Stimulated activated CD8-positive, alpha-beta memory T cell treated with anti-CD3 and anti-CD28 coated beads, Interleukin-4, amount 100 ng/mL, for 4 hours (primary cell): ENCODE measurements around the gene GARNL3.

Experiments
- DNase-seq, 2 donors: peaks; one replicate each; pipeline ENCODE4 v3.0.0-alpha.2; 2020; ENCODE audit warnings: low read depth in 2 of 2, low spot score in 1 of 2

GARNL3 gene

DNA sequence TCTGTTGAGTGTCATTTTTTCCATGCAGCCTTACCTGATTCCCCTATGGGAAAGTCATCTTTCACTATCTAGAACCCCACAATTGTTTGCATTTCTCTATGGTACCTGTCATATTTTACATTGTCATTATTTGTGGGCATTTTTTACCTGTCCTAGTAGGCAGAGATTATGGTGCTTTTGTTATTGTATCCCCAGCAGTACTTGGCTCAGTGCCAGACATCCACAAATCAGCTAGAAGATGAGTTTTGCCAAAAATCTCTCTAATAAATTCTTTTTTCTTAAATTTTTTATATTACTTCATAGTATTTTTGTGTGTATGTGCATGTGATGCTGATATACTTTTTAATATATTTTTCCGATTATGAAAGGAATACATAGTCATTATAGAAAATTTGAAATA lies 13.2 kb downstream of the GARNL3 start:
- no peak for DNase-seq

DNA sequence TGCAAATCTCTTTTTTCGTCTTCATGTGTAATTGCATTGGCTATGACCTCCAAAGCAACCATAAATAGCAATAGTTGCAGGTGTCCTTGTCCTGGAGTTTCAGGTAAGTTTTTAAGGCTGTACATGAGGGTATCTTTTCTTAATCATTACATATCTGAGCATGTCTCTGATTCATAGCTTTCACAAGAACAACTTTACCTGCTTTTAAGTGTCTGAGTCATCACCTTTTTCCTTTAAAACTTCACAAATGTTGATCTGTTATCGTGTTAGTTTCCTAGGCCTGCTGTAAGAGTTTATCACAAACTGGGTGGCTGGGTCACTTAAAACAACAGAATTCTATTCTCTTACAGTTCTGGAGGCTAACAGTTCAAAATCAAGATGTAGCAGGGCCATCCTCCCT lies 13.8 kb downstream of the GARNL3 start:
- DNase-seq = no peak

DNA sequence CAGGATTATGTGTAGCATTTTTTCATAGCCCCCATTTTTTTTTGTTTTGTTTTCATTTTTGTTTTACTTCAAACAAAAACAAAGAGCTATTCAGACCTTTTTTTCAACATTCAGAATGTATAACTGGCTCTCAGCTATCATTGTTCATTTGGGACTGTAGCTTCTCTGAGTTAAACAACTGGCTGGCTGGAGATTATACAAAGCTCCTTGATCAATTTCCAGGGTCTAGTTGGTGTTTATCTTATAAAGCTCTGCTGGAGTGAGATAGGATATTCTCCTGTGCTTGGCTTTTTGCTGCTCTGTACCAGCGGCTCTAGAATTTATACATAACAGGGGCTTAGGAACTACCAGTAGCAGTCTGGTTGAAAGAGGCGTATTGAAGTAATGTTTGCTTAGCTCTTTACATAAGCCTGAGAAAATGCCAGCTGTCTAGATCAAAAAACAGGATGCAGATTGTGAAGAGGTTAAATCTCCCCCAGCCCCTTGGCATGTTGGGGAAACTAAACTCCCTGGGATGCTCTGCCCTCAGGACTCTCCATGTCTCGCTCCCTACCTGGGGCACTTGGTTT lies 15.2 kb downstream of the GARNL3 start:
- DNase-seq = no peak

DNA sequence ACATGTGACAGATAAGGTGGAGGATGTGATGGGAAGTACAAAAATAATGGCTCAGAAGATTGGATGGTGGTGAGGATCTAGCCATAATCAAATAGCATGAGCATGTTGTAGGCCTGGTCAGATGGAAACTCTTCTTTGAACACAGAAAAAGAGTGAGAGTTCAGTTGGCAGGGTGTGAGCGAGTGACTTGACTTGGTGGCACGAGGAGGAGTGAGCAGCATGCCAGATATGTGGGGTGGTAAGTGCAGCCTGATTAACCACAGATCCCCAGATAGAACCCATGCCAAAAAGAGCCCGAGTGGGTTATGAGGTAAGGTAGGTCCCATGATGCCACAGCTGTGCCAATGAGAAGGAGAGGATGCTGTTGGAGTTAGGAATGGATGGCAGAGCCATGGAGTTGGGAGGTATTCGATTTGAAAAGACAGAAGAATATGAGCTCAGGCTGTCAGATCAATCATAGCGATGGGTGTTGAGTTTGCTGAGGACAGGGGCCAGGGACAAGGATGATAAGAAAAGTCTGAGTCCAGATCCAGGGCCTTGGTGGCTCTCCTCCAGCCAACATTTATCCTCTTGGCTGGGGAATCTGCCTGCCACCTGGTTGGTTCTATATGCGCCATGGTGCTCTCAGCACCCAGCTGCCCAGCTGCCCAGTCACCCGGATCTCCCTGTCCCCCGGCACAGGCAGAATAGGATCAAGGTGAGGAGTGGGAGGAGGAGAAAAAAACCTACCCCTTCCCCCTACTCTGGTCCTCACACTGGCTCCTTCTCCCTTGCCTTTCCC lies 16.5 kb downstream of the GARNL3 start:
- DNase-seq = no peak

DNA sequence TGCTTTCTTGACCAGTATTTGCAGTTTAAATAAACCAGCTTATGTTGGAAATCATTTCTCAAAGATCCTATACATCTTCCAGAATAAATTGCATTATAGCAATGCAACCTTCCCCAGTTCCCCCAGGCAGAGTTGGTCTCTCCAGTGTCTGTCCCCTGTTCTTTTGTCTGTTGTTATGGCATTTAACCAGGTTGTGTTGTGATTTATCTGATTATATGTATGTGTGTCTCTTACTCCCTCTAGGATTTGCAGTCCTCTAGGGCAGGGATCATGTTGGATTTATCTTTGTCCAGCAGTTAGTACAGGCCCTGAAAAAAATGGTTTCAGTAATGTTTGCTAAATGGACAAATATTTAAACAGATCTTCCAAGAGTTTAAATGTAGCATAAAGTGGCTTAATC lies 17.3 kb downstream of the GARNL3 start:
- DNase-seq = no peak

DNA sequence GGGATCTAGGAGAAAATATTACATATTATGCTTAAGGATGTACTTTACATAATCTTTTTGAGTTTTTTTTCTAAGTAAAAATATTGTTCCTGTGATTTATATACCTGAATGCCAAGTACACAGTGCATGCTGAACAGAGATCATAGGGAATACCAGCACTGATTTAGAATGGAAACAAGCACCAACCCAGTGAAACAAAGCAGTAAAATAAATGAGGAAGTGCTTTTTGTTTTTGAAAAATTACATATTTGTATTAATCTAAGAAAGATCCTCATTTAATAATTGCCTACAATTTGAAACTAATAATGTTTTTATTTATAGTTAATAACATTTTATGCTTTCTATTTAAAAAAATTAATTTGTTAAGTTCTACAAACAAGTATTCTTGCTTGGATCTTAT lies 18.0 kb downstream of the GARNL3 start:
- DNase-seq = no peak

DNA sequence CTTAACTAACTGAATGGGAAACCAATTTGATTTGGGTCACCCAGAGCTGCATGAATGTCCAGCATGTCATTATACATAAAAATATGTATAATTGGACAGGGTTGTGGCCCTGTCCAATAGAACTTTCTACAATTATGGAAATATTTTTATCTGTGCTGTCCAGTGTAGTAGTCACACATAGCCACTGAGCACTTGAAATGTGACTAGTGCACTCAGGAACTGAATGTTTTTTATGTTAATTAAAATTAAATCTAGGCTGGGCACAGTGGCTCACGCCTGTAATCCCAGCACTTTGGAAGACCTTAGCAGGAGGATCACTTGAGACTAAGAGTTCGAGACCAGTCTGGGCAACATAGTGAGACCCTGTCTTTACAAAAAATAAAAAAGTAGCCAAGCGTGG lies 18.6 kb downstream of the GARNL3 start:
- no peak for DNase-seq

DNA sequence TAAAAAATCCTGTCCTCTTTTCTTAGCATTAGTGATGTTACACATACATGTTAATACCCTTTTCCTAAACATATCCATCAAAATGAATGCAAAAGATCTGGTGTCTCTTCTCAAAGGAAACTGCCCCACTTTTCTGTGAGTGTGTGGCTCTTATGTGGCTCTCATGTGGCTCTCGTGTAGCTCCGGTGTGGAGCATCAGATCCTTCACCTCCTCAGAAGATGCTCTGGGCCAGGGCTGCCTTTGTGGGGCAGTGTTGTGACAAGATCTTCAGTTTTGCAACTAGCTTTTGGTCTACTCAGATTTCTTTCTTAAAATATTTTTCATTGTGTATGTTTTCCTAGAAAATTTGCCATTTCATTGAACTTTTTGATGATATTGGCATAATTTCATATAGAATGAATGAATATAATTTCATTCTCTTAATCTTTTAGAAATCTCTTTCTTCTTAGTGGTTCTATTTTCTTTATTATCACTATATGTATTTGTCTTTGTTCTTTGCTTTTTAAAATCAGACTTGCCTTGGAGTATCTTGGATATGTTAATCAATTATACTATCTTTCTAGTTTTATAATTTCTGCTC lies 19.4 kb downstream of the GARNL3 start:
- DNase-seq = no peak

DNA sequence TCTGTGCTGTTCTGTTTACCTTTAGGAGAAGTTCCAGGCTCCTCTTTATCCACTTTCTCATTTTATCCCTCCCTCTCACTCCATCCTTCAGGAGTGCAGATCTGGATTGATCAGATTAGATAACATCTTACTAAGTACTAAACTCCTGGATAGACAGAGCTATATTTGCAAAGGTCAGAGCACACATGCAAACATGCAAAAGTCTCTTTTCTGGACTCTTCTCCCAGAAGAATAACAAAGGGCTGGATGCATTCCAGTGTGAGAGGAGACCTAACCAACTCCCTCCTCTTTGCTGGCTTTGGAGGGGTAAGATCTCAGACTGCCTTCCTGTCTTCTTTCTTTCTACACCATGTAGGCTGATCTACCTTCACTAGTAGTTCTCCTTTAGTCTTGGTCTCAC lies 21.4 kb downstream of the GARNL3 start:
- DNase-seq = no peak

DNA sequence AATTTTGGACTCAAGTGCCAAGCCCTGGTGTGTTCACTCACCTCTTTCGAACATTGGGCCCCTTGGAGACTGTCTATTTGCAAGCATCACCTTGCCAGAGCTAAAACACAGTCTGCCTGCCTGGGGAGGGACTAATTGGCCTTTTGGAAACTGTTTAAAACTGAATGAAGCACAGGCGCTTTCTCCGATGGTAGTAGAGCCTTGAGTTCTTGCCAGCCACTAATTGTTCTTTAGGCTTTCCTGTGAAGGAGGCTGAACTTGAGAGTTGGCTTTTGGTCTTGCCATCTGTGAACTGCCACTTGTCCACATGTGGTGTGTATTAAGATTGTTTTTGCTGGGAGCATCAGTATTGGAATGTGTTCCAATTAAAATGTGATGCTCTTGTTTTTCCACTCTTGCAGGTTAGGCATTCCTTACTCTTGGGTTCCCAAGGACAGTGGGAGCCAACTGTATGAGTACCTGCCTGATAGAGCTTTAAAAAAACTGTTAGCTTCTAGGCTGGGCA lies 26.0 kb downstream of the GARNL3 start:
- DNase-seq = no peak

DNA sequence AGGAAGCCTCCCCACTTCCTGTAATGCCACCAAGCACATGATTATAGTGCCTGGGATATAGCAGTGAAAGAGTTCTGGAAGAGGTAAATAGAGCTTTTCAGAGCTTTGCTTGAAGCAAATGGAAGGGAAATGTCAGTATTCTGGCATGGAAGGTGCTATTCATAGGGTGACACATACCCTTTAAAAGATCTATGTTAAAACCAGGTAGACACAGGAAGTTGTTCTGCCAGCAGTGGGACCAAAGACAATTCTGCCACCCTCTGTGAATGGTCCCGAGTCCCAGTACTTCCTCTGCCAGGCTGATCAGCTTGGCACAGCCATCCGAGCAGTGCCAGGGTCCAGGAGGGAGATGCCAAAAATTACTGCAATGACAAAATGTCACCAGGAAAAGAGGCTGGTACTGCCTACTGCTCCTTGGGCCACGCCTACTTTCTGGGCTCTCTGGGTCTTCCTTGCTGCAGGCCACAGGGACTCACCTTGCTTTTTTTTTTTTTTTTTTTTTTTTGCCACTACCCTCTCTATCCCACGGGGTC lies 26.7 kb downstream of the GARNL3 start:
- DNase-seq = no peak

DNA sequence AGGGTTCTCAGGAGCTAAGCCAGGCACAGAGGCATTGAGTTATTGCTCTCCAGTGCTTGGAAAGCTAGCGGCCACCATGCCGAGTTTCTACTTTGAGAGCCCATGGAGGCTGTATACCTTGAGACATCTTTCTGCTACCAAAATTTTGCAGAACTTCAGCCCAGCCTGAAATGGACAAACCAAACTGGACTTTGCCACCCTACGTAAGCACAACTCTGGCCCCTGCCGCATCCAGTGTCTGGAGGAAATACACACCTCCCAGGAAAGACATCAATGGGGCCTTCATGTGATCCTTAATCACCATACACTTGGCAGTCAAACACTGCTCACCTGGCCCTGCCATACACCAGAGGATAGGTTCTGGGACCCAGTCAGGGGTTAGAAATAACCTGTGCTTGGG lies 27.8 kb downstream of the GARNL3 start:
- DNase-seq = no peak

DNA sequence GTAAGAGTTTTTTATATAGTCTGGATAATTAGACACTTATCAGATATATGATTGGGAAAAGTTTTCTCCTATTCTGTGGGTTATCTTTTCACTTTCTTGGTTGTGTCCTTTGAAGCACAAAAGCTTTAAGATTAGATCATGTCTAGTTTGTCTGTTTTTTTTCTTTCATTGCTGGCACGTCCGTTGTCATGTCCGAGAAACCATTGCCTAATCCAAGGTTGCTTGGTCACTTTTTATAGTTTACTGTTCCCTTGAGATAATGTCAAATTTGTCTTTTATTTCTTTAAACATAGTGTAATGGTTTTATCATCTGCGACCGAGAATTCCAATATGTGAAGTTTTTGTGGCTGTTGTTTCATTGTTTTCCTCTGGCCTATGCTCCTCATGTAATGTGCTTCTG lies 28.8 kb downstream of the GARNL3 start:
- DNase-seq = no peak

DNA sequence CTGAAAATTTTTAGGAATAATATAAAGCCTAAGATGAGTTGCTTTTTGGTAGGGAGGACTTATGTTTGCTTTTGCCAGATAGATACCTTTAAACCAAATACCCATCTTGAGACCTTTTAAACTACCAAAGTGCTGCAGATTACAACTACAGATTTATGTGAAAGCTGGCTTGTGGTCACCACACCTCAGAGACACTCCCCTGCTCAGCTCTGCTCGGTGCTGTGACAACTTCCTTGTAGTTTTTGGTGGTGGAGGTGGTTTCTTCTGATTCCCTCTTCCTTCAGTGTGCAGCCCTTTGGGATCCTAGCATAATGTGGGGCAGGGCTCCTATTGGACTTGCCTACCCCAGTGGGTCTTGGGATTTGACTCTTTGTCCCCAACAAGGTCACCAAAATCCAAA lies 29.2 kb downstream of the GARNL3 start:
- DNase-seq = no peak

DNA sequence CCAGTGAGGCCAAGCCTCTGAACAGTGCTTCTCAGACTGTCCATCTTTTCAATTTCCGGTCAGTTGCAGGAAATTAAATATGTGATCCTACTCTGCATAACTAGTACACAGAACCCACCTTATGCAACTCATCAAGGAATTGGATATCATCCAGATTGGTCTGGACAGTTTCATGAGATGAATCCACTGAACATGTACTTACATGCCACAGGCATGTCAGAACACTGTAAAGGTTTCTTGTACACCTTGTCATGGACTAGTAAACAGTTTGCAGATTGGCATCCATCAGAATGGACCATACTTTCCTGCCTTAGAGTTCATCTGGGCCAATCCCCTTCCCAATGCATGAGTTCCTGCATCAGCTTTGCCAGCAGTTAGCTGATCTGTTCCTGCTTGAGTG lies 30.4 kb downstream of the GARNL3 start:
- DNase-seq = no peak

DNA sequence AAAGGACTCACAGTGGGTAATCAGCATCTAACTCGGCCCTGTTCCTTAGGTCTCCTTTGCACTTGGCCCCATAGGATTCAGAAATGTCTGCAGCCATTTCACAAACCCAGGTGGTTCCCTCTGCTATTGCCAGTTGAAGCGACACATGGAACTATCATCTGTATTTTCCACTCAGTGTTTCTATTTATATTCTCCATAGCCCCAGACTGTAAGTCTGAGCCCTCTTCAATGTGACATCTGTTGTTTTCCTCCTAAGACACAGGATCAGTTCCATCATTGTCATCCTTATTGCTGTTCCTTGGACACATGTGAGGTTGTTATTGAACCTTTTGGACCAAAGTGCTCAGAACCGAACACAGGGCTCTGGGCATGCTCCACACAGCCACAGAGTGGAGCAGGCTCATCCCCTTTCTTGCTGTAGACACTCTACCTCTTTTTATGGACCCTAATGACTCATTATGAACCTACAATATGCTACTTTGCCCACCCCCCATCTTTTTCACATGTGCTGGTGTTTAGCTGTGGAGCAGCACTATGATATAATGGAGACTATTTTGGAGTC lies 36.4 kb downstream of the GARNL3 start:
- DNase-seq = no peak

DNA sequence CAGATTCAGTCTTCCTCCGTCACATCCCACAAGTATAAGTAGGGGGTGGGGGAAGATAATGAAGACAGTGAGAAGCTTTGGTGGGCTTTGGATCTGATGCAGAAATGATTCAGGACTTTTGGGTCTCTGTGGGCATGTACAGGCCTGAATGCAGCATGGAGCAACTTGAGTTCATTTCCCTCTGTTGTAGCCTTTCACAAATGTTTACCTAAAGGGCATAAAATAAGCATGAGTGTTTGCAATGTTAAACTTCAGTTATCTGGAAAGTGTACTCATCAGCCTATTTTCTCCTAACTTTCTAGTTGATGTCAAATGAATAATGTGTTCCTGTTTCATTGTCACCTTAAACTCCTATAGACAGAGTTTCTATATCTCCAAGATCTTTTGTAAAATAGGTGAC lies 39.3 kb downstream of the GARNL3 start:
- no peak for DNase-seq

DNA sequence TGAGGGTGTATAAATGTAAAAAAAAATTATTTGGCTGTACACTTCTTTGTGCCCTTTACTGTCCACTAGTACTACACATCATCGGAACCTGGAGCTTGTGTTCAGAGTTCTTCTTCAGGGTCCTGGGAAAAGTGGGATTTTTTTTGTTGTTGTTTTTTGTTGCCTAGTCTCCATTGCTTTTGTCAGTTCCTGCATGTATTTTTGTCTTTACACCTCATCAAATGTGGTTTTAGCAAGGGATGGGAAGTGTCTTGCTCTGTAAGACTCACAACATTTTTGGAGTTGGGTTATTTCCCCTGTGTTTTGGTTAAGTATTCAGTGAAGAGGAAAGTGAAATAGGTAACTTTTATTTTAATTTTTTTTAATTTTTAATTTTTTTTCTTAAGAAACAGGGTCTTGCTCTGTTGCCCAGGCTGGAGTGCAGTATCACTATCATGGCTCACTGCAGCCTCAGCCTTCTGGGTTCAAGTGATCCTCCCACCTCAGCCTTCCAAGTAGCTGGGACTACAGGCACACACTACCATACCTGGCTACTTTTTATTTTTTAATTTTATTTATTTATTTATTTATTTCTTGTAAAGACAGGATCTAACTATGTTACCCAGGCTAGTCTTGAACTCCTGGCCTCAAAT lies 40.7 kb downstream of the GARNL3 start:
- no peak for DNase-seq

DNA sequence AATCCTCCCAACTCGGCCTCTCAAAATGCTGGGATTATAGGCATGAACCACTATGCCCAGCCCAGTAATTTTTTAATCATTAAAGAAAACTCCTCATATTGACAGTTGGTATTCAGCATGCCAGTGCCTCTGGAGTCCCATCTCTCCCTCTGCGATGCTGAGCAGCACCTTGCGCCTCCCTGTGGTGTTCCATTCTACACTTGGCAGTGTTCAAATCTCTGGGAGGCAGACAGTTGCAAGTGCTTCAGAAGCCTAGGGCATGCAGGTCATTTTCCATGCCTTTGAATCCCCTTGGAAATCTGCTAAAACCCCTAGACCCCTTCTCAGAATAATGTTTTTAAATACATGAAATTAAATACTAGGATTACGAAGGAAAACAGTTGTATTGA lies 41.3 kb downstream of the GARNL3 start:
- DNase-seq = no peak

DNA sequence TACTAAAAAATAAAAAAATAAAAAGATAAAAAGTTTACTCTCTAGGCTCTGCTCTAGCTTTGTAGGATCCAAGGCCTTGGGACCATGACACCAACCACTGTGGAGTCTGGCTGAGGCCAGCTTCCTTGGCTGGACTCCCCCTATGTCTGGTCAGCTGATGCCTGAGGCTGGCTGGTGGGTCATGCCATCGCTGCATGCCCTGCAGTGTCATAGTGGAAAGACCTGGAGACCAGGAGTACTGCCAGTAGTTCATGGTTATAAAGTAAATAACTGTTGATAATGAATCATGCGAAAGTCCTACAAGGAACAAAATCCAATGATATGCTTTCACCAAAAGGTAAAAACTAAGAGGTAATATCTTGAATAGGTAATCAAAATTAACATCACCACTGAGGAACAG lies 43.2 kb downstream of the GARNL3 start:
- no peak for DNase-seq

DNA sequence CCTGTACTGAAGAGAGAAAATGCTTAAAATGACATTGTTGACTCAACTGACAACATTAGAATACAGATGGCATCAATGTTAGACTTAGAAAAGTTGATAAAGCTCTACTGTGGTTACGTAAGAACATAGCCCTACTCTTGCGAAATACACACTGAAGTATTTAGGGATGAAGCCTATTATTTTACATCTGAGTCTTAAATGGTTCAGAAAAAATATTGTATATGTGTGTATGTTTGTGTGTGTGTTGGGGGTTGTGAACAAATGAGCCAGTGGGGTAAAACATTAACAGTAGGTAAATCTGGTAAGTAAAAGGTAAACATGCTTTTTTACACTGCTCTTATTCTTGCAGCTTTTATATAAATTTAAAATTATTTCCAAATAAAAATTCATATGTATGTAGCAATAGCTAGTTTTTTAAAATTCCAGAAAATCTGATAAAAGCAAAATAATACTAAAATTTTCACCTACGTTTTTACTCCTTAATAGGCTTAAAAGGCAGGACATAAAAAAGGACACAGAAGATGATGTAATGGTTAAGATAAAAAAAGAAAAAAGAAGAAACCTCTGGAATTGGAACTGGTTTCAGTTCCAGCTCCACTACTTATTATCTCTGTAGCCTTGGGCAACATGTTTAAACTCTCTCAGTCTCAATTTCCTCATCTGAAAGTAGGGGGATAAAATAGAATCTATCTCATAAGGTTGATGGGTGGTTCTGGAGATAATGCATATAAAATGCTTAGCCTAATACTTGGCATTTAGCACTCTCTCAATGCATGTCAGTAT lies 44.3 kb downstream of the GARNL3 start:
- no peak for DNase-seq
